Neural progenitor cell (in vitro differentiated cells): Measurements from ENCODE around the gene OTX2. TPM values are rescaled to one million over a fixed set of nuclear protein-coding genes. Genes with fewer than 3 reads are reported as not detected.

Experiments used
- DNase-seq: peaks from one replicate; pipeline ENCODE4 v3.0.0-alpha.2; 2016; ENCODE audit warnings: low spot score
- H2AFZ ChIP-seq: fragments of 200-600 bp; sonication (generic); replicated peaks from 2 replicates; pipeline ENCODE4 v1.6.1; 2016; ENCODE audit warnings: antibody characterized with exemption
- H3F3A ChIP-seq: fragments of 200-600 bp; sonication (generic); 2 replicates; pipeline ENCODE4 v1.6.1; 2016; ENCODE audit warnings: antibody characterized with exemption, low read depth
- H3K27ac ChIP-seq: fragments of 200-600 bp; sonication (generic); 2 replicates; pipeline ENCODE4 v1.5.1; 2016; ENCODE audit warnings: mild to moderate bottlenecking
- H3K27me3 ChIP-seq: fragments of 200-600 bp; sonication (generic); 2 replicates; pipeline ENCODE4 v1.6.1; 2016; ENCODE audit warnings: mild to moderate bottlenecking, moderate library complexity
- H3K36me3 ChIP-seq: fragments of 200-600 bp; sonication (generic); 2 replicates; pipeline ENCODE4 v1.5.1; 2016
- H3K4me1 ChIP-seq: fragments of 200-600 bp; sonication (generic); 2 replicates; pipeline ENCODE4 v1.6.1; 2016; ENCODE audit warnings: mixed run types
- H3K4me2 ChIP-seq: fragments of 200-600 bp; sonication (generic); 2 replicates; pipeline ENCODE4 v1.6.1; 2016
- H3K4me3 ChIP-seq: fragments of 200-600 bp; sonication (generic); 2 replicates; pipeline ENCODE4 v1.5.1; 2016
- H3K79me2 ChIP-seq: fragments of 200-600 bp; sonication (generic); 2 replicates; pipeline ENCODE4 v1.6.1; 2016; ENCODE audit warnings: low read depth
- H3K9ac ChIP-seq: fragments of 200-600 bp; sonication (generic); 2 replicates; pipeline ENCODE4 v1.6.1; 2016
- H3K9me3 ChIP-seq: fragments of 200-600 bp; sonication (generic); 2 replicates; pipeline ENCODE4 v1.5.1; 2016; ENCODE audit warnings: low read depth
- H4K20me1 ChIP-seq: fragments of 200-600 bp; sonication (generic); 2 replicates; pipeline ENCODE4 v1.6.1; 2016; ENCODE audit warnings: low read depth
- H3K27ac Mint-ChIP-seq: 3 replicates; pipeline ENCODE4 v1.8.0; 2021; ENCODE audit warnings: mixed read lengths
- H3K27me3 Mint-ChIP-seq: 2 replicates; pipeline ENCODE4 v1.8.0; 2022; ENCODE audit warnings: low read depth, mild to moderate bottlenecking, inconsistent platforms, moderate library complexity, mixed read lengths; ENCODE audit not compliant: insufficient read depth
- H3K36me3 Mint-ChIP-seq: 3 replicates; pipeline ENCODE4 v1.8.0; 2021; ENCODE audit warnings: mixed read lengths
- H3K4me1 Mint-ChIP-seq: 3 replicates; pipeline ENCODE4 v1.8.0; 2021; ENCODE audit warnings: mixed read lengths
- H3K4me3 Mint-ChIP-seq: 3 replicates; pipeline ENCODE4 v1.8.0; 2021; ENCODE audit warnings: mild to moderate bottlenecking, moderate library complexity, mixed read lengths
- H3K9me3 Mint-ChIP-seq: 3 replicates; pipeline ENCODE4 v1.8.0; 2020; ENCODE audit warnings: mixed read lengths
- EZH2 ChIP-seq: fragments of 200-600 bp; sonication (generic); IDR thresholded peaks from 2 replicates; pipeline ENCODE4 v1.6.1; 2017; ENCODE audit warnings: antibody characterized with exemption, mild to moderate bottlenecking, moderate library complexity
- EZH2phosphoT487 ChIP-seq: fragments of 200-600 bp; sonication (generic); IDR thresholded peaks from 2 replicates; pipeline ENCODE4 v1.6.1; 2017; ENCODE audit warnings: antibody characterized with exemption
- total RNA-seq: library from RNA; depleted of rRNA; stranded (reverse); fragments of >200 nt; gene quantifications from 2 replicates; pipeline ENCODE4 v1.2.3, GENCODE V29; 2015; ENCODE audit warnings: low replicate concordance
- TF ChIP-seq, protein P1 (sequence below): fragments of 200-600 bp; sonication (generic); IDR thresholded peaks from 2 replicates; pipeline ENCODE4 v1.5.1; 2017; ENCODE audit warnings: antibody characterized with exemption, mild to moderate bottlenecking

Gene OTX2
- total RNA-seq, 1 donor from 2014 or later, result 453 TPM

DNA sequence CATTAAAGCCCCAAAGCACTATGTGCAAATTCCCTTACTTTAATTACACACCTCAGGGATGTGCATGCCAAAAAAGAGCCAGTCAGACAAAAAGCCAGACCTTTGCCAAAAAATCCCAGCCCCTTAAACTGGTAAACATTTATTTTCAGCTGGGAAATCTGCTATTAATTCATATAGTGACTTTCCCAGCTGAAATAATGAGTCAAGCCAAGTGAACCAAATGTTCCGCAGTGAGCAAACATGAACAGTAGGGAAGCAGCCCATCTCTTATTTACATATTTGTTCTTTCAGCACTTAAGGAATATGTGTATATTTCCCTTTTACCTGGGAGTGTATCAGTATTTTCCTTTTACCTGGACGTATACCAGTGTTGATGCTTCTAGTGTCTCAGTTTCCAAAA, 44.0 kb upstream of the OTX2 start:
- H3K4me1 Mint-ChIP-seq, result peaks cover 47% of the 10 kb centered on the region
- H3K9me3 Mint-ChIP-seq, result no peaks in the 10 kb centered on the region
- no peak for DNase-seq
- peak overlapping the region; percentile 75 for H3K4me2 ChIP-seq
- no peaks in the 10 kb centered on the region for H3K27me3 ChIP-seq
- no peaks in the 10 kb centered on the region for H3K36me3 Mint-ChIP-seq
- H3K4me1 ChIP-seq, result peaks cover 50% of the 10 kb centered on the region
- peaks cover 4% of the 10 kb centered on the region for H3K79me2 ChIP-seq
- H3F3A ChIP-seq, result peaks cover 43% of the 10 kb centered on the region
- H3K27ac ChIP-seq, result no peak overlapping the region
- H2AFZ ChIP-seq, result no peak overlapping the region
- no peak overlapping the region for H3K4me3 ChIP-seq
- no peaks in the 10 kb centered on the region for H3K9me3 ChIP-seq
- H3K27ac Mint-ChIP-seq, result no peak overlapping the region
- H3K27me3 Mint-ChIP-seq, result peaks cover 21% of the 10 kb centered on the region
- H4K20me1 ChIP-seq, result no peaks in the 10 kb centered on the region
- TF ChIP-seq, protein P1, sequence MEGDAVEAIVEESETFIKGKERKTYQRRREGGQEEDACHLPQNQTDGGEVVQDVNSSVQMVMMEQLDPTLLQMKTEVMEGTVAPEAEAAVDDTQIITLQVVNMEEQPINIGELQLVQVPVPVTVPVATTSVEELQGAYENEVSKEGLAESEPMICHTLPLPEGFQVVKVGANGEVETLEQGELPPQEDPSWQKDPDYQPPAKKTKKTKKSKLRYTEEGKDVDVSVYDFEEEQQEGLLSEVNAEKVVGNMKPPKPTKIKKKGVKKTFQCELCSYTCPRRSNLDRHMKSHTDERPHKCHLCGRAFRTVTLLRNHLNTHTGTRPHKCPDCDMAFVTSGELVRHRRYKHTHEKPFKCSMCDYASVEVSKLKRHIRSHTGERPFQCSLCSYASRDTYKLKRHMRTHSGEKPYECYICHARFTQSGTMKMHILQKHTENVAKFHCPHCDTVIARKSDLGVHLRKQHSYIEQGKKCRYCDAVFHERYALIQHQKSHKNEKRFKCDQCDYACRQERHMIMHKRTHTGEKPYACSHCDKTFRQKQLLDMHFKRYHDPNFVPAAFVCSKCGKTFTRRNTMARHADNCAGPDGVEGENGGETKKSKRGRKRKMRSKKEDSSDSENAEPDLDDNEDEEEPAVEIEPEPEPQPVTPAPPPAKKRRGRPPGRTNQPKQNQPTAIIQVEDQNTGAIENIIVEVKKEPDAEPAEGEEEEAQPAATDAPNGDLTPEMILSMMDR, result no peak
- TF ChIP-seq EZH2phosphoT487, result no peak
- no peak for TF ChIP-seq EZH2
- no peaks in the 10 kb centered on the region for H3K36me3 ChIP-seq
- no peak overlapping the region for H3K4me3 Mint-ChIP-seq
- no peak overlapping the region for H3K9ac ChIP-seq

GRCh38 chr14:56846970-56847930, 37.0 kb upstream of the OTX2 start:
- no peak for DNase-seq
- H3K27ac ChIP-seq, result no peak overlapping the region
- H3F3A ChIP-seq, result peaks cover 48% of the 10 kb centered on the region
- peaks cover 37% of the 10 kb centered on the region for H3K4me1 ChIP-seq
- no peak overlapping the region for H3K27ac Mint-ChIP-seq
- no peak overlapping the region for H3K9ac ChIP-seq
- no peaks in the 10 kb centered on the region for H3K79me2 ChIP-seq
- peaks cover 4% of the 10 kb centered on the region for H3K9me3 Mint-ChIP-seq
- peak overlapping the region; percentile 46 for H3K4me2 ChIP-seq
- H3K4me3 ChIP-seq, result no peak overlapping the region
- H3K4me3 Mint-ChIP-seq, result no peak overlapping the region
- peaks cover 31% of the 10 kb centered on the region for H3K27me3 Mint-ChIP-seq
- H3K36me3 Mint-ChIP-seq, result peaks cover 11% of the 10 kb centered on the region
- peaks cover 21% of the 10 kb centered on the region for H3K4me1 Mint-ChIP-seq
- H2AFZ ChIP-seq, result no peak overlapping the region
- H3K27me3 ChIP-seq, result no peaks in the 10 kb centered on the region
- TF ChIP-seq EZH2, result no peak
- TF ChIP-seq, protein P1, result no peak
- no peak for TF ChIP-seq EZH2phosphoT487
- H3K9me3 ChIP-seq, result no peaks in the 10 kb centered on the region
- H3K36me3 ChIP-seq, result no peaks in the 10 kb centered on the region
- no peaks in the 10 kb centered on the region for H4K20me1 ChIP-seq

DNA sequence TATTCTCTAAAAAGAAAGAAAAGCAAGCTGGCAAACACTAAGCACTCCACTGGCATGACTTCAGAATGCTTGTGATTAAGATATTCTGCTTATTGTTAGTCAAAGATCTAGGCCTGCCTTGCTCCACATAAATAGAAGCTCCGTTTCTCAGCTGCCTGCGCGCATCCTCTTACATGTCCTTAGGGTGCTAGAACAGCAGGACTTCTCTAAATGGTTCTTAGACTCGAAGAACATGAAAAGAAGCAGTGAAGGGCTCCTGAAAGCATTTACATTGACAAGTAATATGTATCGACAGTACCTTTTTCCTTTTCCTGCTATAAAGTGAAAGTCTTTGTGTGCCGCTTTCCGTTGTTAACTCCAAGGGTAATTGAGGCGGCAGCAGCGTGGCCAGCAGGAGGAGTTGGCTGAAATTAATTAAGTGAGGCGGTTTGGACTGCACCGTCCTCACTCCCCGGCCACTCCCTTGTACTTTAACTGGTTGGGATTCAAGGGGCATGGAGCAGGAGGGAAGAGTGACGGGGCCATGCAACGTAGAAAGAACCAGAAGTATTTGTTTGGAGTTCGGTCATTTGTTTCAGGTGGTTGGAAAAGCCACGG, 34.2 kb upstream of the OTX2 start:
- peaks cover 45% of the 10 kb centered on the region for H3F3A ChIP-seq
- DNase-seq, result peak; percentile 47
- H3K36me3 ChIP-seq, result no peaks in the 10 kb centered on the region
- Mint-ChIP-seq H3K4me3 (no peak overlapping the region), H3K9me3 (peaks cover 6% of the 10 kb centered on the region), H3K36me3 (peaks cover 21% of the 10 kb centered on the region), H3K27ac (peak overlapping the region; percentile 20), H3K27me3 (peaks cover 20% of the 10 kb centered on the region), H3K4me1 (peaks cover 16% of the 10 kb centered on the region)
- no peak overlapping the region for H3K27ac ChIP-seq
- no peaks in the 10 kb centered on the region for H4K20me1 ChIP-seq
- no peak overlapping the region for H3K4me3 ChIP-seq
- H3K9ac ChIP-seq, result no peak overlapping the region
- no peak overlapping the region for H2AFZ ChIP-seq
- TF ChIP-seq EZH2phosphoT487 (no peak), EZH2 (no peak)
- TF ChIP-seq, protein P1, result no peak
- peak overlapping the region; percentile 52 for H3K4me2 ChIP-seq
- no peaks in the 10 kb centered on the region for H3K79me2 ChIP-seq
- H3K4me1 ChIP-seq, result peaks cover 37% of the 10 kb centered on the region
- H3K27me3 ChIP-seq, result no peaks in the 10 kb centered on the region
- H3K9me3 ChIP-seq, result no peaks in the 10 kb centered on the region
